Suppressor macrophage (primary cell): ENCODE results near the gene ATP8A2.

Experiments
- DNase-seq, 4 experiments: peaks; one replicate each; pipeline ENCODE4 v3.0.0-alpha.2; 2020 to 2022

Gene ATP8A2

GRCh38 chr13:25890671-25891212 is 519.0 kb downstream of the ATP8A2 start:
- DNase-seq, result peak in 2 of 4 experiments; percentile 27 to 46

DNA sequence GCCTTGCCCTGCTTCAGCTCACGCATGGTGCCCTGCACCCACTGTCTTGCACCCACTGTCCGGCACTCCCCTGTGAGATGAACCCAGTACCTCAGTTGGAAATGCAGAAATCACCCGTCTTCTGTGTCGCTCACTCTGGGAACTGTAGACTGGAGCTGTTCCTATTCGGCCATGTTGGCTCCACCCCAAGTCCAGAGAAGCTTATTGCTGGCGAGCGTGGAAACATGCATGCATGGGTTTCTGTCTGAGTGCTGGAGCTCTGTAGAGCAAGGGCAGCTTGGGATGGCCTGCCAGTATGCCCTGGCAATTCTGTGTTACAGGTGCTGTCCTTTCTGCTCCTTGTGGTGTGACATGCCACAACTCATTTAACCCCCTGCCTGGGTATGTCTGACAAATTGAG is 527.2 kb downstream of the ATP8A2 start:
- no peak for DNase-seq

GRCh38 chr13:25899464-25899863 is 527.7 kb downstream of the ATP8A2 start:
- DNase-seq, result no peak

DNA sequence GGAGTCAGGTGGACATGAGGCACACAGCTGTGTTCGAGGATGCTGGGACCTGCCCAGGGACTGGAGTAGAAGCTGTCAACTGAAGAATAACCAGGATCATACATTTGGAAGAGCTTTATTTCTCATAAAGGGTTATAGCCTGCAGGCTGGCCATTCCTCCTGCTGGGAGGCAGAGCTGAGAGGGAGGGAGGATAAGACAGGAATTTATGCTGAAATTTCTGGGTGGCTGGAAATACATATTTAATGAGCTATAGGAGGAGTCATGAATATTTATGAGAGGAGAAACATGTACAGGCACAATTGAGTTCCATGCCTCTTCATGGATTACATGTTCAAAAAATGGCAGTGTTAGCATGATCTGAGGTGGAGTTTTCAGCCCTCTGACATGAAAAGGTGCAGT is 528.2 kb downstream of the ATP8A2 start:
- DNase-seq, result no peak

DNA sequence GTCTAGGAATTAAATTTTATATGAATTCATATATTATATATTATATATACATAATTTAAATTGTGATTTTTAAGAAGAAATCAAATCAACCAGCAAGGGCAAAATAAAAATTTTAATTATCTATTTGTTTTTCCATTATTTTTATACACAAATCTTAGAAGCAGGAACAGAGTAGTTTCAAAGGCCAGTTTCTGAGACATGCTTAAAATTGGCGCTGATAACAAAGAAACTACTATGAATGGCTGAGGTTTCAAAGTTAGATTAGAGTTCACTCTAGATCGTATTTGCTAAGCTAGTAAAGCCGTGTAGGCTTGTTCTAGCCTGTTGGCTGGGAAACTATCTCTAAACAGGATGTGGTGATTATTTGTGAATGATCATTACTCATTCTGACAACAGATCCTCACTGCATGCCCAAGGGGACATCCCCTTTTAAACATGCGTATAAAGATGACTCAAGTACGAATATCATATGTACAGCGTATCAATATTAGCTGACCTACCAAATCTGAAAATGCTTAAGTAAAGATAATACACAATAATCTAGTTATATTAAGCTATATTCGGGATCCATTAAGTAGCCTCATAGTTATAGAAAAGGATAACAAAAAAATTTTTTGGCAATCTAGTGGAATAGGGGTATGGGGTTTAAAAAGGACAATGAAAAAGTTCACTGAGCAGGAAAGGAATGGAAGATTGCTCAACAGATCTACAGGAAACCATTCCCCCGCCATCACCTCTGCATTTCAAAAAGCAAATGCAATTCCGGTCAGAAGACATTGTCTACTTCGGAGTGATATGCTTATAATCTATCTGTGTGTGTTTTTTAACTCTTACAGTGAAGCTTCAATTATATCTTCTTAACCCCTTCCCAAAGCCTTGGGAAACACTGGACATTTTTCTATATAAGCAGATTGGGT is 529.9 kb downstream of the ATP8A2 start:
- peak; percentile 21 to 75 (median 59) for DNase-seq

- DNase-seq, result no peak
These were observed 530.7 kb downstream of the ATP8A2 start for GRCh38 chr13:25902455-25902854.

- DNase-seq, result no peak
These were observed 531.1 kb downstream of the ATP8A2 start for GRCh38 chr13:25902891-25903341.

DNA sequence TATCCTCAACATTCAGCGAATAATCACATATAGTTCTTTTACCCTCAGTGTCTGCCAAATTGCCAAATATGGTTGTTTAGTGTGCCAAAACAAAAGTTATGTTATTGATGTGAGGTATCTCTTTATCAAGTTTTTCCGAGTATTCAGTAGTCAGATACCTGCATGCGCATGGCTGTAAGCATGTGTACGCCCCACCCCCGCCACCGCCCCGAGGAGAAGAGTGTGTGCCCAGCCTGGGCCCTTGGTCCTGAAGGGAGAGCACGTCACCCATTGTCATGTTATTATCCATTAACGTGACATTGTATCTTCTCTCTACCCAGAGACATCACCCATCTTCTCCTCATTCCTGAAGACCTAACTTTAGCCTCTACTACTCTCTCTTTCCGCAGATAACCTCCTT is 533.1 kb downstream of the ATP8A2 start:
- no peak for DNase-seq

DNA sequence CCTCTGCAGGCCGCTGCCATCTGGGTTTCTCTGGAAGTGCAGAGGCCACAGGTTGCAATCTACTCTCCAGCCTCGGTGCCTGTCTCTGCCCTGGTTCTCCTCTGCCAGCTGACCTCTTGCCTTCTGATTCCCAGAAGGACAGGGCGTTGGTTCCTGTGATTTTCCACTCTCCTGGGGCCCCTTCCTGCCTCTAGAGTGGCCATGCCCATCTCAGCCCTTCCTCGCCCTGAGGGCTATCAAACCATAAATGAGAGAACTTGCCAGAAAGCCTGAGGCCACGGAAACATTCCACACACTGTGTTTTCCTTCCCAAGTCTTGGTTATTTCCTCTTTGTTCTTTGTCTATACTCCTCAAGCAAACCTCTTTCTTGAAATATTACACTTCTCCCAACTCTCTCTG is 533.8 kb downstream of the ATP8A2 start:
- DNase-seq, result no peak

- peak in 1 of 4 experiments; percentile 20 for DNase-seq
These were observed 534.5 kb downstream of the ATP8A2 start for GRCh38 chr13:25906191-25906661.

GRCh38 chr13:25908366-25908765 is 536.6 kb downstream of the ATP8A2 start:
- DNase-seq, result no peak

DNA sequence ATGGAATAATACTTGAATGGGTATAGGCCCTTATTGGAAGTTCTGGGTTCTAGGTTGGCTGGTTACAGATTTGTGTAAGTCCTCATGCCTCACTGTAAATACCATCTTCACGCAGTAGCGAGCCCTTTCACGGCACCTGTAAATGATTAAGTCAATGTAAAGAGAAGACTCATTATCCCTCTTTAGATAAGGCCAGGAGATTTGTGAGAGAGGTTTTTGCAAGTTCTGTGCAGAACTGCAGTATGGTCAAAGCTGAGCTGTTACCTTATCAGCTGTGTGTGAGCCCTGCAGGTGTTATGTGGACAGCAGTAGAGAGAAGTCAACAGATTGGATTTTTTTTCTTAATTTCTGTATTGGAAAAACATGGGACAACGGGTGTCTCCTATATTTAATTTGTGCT is 538.5 kb downstream of the ATP8A2 start:
- DNase-seq, result no peak

DNA sequence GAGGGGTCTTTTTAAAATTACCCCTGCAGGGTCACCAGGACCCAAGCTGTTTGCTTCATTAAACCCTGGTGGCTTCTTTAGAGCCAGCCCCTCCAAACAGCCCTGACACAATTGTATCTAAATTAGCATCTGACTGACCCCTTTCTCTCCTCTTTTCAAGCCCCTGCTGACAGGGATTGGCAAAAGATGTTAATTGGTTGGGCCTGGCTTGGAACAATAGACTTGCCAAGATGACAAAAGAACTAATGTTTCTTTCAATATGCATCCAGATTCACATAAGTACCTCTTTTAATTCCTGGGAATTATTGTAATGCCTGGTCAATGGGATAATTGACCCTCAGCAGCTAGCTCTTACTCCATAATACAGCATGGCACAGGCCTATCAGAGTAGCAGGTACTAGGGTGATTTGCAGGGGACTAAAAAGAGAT is 539.2 kb downstream of the ATP8A2 start:
- DNase-seq, result no peak

GRCh38 chr13:25912961-25913360 is 541.2 kb downstream of the ATP8A2 start:
- DNase-seq, result no peak

DNA sequence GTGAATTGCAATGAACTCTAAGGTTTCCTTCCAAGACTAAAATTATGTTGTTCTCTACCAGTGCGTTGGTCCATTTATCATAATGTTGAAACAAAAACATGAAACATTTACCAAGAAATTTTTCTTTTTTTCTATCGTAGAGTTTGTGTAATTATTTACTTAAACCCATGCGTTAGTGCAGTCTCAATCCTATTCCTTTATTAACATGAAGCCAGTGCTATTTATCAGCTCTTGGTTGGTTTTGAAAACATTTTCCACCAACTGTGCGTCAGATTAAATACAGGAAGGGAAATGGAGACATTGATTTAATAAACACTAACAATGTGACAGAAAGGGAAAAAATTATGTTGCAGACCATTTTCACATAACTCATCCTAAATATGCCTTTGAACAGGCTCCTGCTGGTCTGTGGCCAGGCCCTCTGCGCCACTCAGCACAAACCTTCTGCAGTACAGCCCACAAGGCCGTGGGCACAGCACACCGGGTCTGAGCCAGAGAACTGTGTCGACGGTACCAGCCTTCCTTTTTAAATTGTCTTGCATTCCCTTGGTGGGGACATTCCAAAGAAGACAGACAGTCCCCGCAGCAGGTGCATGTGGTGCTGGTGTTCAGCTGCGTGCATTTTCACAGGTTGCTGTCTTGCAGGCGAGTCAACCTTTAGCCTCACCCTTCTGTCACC is 544.2 kb downstream of the ATP8A2 start:
- no peak for DNase-seq

- peak in 1 of 4 experiments; percentile 11 for DNase-seq
These were observed 548.5 kb downstream of the ATP8A2 start for GRCh38 chr13:25920277-25920676.

DNA sequence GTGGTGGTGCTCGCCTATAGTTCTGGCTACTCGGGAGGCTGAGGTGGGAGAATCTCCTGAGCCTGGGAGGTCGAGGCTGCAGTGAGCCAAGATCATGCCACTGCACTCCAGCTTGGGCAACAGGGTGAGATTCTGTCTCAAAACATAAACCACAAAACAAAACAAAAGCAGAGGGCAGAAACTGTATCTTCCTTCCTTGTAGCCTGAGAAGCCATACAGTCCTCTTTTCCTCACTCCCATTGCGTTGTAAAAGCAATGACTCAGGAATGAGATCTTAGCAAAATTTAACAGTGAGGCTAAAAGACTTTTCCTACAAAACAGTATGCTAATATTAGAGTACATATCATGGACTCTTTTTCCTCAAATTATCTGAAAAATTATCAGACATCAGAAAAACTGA is 549.2 kb downstream of the ATP8A2 start:
- peak in 2 of 4 experiments; percentile 5 to 12 for DNase-seq

GRCh38 chr13:25922376-25922775 is 550.6 kb downstream of the ATP8A2 start:
- peak in 3 of 4 experiments; percentile 8 to 34 (median 9) for DNase-seq

DNA sequence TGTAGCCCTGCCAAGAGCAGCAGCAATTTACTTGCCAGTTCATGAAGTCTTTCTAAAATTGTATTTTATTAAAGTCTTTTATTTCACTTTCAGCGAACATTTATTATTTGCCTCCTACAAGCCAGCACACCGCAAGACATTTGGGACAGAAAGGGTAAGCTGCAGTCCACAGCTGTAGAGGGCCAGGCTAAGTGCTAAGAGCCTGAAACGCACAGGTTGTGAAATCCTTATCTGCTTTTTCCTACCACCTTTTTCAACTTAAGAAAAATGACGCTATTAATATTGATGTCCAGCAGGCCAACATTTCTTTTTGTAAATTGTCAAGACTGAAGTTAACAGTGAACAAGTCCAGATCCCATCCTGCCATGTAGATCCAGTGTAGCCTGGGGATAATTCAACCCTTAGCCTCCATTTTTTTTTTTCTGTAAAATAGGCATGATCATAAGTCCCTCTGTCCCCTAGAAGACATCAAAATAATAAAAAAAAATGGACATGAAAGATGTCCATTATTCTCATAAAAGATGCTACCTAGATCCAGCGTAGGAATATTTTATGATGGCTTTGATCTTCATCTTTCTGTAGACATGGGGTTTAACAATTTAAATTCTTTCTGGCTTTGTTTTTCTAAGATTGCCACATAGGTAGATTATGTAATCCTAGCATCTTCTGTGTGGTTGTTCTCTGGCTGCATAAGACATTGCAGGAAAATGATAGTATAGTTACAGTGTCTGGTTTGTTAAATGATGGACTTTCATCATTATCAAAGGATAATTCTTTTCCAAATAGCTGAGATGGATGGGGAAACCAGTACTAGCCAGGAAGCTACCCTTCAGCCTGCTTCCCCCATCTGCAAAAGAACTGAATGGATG is 551.7 kb downstream of the ATP8A2 start:
- DNase-seq, result peak in 1 of 4 experiments; percentile 12

DNA sequence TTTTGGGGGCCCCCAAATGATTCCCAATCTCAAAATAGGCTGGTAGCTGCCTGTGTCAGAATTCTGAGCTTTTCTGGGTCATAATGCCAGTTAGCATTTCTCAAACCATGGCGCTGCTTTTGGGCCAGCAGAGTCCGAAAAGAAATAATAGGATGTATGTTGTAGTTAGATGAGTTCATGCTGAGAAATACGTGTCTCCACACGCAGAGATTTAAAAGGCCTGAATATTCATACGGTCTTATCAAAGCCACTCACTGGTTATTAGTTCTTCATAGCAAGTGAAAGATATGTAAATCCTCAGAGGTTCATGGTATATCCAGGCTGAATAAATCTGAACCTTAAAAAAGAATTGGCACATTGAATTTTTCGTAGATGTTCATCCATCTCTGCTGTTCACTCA is 555.6 kb downstream of the ATP8A2 start:
- DNase-seq, result no peak

GRCh38 chr13:25927932-25928331 is 556.2 kb downstream of the ATP8A2 start:
- DNase-seq, result no peak

DNA sequence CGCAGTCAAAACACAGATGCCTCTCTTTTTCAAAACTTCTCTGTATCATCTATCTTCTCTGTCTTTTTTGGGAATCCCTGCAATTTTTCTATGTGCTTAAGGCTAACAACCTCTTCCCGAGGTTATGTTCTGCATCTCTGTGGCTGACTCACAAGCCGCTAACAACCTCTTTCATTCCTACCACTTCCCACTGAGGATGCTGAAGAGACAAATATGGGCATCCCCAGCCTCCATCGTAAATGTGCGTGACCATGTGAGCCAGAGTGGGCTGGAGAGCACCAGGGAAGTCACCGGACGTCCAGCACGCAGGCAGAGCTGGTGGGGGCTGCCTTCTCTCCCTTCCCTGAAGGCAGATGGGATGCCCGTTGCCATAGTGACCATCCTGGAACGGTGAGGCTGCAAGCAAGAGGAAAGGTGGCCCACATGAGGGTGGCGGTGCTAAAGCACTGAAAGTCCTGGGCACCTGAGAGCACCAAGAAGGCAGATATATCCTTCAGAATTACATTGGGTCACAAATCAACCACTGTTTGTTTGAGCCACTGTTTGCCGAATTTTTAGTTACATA is 557.2 kb downstream of the ATP8A2 start:
- DNase-seq, result no peak
